HG03108 (cell line): ENCODE results near the gene KCNA2.

Experiments
- ATAC-seq: cut with Tn5 transposase; IDR thresholded peaks from one replicate; pipeline ENCODE4 v1.9.1; 2021; ENCODE audit warnings: moderate library complexity; ENCODE audit not compliant: unreplicated experiment

The KCNA2 gene

DNA sequence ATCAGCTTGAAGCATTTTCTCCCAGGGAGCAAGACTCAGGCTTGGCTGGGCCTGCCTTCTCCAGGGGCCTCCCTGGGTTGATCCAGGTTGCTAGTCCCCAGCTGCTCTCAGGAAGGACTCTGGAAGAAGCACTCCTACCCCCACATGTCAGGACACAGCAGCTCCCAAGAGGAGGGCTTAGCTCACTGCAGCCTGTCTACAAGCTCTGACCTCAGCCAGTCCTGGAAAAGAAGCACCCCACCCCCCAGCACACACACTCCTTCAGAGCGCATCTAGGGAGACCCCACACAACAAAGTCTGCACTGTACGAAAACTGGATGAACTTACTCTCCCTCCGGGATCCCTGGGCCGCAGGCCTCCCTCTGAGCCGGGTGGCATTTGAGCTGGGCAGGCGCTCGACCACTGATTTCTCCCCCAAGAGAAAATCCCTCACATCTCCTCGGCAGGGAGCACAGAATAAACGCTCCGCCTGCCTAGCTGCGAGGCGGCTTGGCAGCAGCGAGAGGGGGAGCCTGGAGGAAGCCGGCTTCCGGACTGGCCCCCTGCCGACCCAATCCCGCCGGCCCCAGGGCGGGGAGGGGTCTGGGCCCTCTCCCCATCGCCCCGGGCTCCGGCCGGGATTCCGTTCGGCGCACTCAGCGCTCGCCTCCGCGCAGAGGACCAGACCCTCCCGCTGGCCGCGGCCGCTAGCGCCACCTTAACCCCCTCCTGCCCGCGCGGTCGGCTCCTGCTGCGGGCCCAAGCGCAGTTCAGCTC is at the start of gene KCNA2:
TSS of gene KCNA2 (minus strand) at position 458 of the 756 bp plus-strand sequence. CDS start 1,576 bp downstream, outside the sequence.
- no peak for ATAC-seq

DNA sequence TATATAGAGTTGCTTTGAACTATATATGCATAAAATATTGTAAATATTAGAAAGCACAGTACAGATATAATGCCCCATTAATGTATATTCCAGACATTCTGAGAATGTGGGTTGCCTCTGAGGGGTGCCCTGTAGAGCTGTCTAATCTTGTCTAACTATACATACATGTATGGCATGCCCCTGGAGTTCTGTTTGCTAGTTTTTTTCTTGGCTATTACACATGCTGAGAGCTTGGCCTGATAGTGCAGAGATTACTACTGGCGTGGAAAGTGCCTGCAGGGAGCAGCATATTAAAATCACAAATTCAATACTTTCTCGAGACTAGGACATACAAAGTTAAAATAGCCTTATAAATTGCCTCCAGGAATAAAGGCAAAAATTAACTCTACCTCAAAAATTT is 44.5 kb upstream of the KCNA2 start:
- ATAC-seq: no peak

DNA sequence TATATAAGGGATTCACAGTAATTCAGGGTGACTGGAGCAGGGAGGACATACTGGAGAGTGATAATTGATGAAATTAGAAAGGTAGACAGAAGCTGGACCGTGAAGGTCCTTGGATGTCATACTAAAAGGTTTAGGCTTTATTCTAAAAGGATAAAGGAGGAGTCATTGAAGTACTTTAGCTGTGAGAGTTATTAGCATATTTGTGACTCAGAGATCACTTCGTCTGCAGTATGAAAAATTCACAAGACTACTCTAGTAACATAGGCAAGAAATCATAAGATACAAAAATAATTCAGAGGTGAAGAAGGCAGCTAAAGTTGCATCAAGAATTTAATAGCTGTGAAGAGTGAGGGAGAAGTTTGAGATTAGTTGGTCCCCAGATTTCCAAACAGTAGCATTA is 42.3 kb upstream of the KCNA2 start:
- ATAC-seq: no peak

DNA sequence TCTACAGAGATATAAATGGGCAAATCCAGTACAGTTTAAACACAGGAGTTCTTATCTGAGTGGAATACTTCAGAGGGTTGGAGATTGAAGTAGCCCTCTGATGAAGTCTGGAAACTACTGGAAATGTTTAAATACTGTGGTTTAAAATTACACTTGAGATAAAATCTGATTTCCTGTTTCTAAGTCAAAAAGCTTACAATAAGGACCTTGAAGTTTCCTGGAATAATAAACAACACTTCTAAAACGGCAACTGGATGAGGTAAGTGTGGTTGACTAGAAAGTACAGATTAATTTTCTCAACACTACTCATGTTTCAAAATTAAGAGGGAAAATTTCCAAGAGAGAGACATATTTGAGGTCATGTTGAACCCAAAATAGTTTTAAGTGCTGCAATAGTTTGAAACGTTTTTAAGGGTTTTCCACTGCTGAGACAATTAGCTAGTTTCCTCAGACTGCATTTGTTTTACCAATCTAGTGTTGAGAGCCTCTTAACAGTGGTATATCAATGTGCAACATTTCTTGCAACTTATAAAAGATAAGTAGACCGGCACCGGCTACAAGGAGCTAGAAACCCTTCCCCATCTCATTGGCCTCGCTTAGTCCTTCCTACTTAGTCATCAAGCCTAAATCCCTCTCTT is 41.2 kb upstream of the KCNA2 start:
- ATAC-seq: no peak

DNA sequence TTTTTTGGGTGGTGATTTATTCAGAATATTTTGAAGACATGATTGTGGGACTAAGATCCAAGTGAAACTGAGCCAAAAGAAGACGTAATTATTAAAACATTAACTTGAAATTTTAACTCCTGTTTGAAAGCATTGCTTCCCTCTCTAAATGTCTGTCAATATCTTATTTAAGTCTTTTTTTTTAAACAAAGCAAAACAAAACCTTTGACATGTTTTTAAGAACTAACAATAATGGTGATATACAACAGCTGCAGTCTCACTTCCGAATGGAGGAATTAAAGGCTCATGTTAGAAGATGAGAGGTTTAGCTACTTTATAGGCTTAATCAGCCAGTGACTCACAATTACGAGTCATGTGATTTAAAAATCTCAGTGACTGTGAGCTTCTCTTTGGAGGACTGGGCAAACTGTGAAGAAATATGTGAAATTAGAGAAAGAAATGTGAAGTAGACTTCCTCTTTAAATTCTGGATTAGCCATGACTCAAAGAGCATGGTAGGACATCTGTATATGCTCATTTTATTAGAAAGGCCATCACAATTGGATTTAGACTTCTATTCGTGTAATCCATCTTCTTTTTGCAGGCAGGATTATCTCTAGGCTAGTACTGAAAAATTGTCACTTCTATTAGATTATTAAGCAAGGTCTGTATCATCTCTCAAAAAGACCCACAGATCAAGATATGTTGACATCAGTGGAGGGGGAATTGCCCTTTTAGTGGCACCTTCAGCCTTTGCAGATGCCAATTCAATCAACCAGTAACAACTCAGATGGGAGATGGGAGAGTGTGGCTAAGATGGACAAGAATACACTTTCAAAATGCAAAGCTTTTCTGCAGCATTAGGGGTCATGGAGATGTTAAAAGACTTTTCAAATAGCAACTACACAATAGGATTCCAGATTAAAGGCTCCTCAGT is 39.9 kb upstream of the KCNA2 start:
- ATAC-seq: no peak

DNA sequence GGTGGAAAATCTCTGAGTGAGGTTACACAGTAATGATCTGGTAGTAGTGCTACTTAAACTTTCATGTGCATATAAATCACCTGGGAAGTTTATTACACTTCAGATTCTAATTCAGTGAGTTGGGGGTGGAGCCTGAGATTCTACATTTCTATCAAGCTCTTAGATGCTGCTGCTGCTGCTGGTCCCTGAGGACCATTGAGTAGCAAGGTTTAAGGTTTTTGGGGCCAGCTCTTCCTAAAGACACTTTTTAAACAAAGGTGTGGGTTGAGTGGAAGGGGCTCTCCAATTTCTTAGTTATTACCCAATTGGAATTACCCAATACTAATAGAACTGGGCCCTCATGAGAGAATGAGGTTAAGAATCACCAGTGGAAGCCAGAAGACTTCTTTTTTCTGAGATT is 39.1 kb upstream of the KCNA2 start:
- no peak for ATAC-seq

DNA sequence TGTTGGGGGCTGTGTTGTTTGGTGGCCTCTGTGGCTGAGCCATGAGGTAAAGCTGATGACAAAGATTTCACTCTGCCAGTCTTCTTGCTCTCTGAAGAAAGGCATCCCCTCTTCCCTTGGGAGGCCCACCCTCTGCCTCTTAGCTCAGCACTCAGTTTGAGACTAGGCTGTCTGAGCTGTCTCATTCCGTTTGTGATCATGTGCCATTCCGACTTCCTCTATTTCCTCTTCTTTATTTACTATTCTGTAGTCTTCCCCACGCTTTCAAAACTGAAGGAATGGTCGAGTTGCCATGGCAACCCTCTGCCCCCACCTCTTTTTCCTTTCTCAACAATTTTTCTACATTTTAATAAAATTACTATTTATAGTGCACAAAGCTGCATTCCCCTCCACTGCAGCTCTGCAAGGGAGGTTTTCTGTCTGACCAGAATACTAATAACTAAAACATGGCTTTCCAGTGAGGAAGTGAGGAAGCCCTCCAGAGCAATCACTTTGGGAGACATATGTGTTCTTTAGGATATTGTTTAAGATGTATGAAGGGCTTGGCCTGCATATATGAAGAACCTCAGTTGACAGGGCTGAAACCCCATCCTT is 37.8 kb upstream of the KCNA2 start:
- no peak for ATAC-seq

DNA sequence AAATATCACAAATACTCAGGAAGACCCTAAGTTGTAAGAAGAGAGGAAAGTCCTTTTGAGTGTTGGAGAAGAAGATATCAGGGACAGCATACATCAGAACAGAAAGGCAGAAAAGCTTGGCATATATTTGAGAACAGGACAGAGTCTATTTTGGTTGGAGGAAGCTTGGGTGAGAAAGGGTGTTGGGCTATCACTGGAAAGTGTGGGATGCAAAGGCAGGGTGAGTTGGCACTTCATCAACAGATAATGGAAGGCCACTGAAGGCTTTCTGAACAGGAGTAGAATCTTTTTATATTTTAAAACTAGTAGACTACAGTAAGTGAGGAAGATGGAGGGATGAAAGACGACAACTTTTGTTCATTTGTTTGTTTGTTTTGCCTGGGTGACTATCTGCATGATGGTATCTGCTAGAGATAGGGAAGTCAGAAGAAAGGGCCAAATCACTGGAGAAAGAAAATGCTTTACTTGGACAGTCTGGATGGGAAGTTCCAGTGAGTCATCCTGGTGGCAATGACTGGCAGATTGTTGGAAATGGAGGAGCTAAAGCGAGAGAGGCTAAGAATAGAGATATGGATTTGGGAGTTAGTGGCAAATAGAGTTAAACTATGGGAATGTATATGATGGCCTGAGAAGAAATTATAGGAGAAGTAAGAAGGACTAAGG is 33.7 kb upstream of the KCNA2 start:
- no peak for ATAC-seq

DNA sequence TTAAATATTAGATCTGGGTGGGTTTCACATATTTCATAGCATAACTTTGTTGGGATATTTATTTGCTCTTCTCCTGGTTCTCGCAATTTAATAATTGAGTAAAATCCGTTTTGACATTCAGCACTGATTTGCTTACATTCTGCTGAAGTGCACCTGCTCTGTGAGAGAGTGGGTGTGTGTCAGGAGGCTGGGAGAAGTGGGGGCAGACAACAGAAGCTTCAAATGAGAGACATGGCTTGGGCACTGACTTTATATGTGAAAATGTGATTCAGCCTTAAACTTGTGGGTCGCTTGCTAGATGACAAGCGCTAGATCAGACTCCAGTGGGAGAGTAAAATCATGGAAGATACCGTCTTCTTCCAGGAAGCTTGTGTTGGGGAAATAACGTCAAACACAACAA is 32.4 kb upstream of the KCNA2 start:
- no peak for ATAC-seq

DNA sequence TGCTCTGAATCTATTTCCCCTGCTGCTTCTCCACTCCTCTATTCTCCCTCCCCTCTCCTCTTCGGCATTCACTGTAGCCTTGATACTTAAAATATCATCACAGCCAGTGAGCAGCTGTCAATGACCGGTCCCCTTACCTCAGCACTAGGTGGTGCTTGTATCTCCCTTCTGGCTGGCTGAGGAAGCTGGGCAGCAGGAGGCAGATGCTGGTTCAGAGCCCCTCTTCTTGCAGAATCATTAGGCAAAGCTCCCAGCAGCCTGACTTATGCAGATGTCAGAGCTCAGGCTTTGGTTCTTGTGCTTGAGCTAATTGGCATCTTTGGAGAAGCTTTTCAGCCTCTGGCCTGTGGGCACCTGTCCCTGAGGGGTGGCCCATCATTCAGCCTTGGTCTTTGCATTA is 31.9 kb upstream of the KCNA2 start:
- no peak for ATAC-seq

DNA sequence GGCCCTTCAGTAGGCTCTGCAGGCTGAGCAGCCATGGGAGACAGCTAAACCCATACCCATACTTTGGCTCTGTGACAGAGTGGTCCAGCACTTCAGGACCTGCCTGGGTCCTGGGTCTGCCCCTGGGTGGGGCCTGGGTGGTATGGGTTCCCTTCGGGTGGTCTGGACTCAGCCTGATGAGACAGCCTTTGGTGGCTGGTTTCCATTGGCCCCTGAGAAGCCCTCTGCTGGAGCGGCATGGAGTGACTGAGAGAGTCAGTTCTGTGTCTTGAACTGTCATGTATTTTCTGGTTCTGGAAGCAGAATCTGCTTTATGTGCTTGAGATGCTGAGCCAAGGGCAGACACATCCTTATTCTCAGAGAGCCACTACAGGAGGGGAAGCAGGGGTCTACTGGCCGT is 31.3 kb upstream of the KCNA2 start:
- no peak for ATAC-seq

DNA sequence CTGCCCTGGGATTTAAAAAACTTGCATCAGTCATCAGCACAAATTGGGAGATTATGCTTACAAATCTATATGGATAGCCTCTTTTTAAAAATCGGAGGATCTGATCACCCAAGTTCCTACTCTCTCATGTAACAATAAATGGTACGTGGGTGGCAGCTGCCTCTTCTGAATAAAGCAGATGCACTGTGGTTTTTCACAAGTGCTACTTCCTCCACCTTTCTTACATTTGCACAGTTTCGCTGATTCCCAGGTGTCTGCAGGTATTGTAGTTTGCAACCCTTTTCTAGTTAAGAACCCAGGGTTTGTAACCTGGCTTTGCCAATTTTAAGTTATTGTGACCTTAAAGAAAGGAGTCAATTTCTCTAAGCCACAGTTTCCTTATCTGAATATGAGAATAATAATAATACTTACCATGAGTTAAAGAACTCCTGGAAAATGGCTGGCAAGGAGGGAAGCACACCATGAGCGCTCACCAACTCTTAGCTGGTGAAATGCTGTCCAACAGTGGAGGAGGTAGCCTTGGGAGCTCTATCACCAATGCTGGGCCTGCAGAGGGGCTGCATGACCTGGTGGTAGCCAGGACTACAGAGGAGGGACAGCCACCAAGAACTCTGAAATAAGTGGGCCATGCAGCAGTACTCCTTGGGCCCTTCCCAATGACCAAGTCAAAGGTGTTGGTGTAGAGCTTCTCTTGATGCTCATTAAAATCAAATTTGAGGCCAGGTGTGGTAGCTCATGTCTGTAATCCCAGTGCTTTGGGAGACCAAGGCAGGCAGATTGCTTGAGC is 30.2 kb upstream of the KCNA2 start:
- no peak for ATAC-seq

DNA sequence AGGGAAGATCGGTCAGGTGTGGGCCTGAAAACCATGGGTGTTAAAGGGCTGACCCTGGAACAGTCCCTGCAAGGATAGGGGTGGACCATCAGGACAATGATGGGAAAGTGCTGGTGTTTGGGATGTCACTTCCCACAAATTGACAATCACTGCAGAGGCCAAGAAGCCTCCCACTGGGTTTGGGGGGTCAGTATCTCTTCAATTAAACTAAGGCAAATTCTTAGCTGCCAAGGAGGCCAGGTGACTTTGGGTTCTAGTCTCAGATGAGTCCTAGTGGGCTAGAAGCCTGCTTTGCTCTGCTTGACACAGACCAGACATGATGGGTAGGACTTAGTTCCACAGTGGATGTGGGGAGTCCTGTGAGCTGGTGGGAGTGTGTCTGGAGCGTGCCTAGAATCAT is 29.3 kb upstream of the KCNA2 start:
- ATAC-seq: no peak

DNA sequence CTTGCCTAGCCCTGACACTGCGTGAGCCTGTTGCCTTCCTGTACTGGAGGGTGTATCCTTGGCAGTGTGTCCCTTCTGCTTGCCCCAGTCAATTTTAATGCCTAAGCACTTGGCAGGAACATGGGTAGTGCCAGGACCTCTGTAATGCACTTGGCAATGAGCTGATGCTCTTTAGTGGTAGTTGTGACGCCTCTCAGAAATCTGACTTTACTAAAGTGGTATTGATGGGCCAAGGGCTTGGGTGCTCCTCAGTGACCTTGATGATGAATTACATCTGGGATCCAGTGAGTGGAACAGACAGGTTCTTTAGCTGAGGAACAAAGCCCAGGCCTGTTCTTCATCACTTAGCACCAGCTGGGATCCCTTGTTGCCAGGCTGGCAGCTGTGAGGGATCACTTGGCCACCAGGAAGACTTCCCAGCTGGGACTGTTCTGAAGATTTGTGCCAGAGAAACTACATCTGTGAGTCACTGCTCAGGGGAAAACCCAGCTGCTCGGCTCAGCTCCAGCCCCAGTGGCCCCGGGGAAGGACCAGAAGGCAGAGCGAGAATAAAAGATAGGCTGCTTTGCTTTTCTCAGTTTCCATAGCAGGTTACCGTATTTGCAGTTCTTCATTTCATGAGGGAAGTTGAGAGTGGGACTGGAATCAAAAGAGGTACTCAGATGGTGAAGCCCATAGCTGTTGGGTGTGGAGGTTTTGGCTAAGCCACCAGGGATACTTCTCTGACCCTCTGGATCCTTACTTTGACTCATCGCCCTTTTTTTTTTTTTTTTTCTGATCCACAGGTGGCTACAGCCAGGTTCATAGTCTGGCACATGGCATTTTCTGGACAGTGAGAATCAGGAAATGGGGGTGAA is 28.5 kb upstream of the KCNA2 start:
- ATAC-seq: peak; percentile 64

DNA sequence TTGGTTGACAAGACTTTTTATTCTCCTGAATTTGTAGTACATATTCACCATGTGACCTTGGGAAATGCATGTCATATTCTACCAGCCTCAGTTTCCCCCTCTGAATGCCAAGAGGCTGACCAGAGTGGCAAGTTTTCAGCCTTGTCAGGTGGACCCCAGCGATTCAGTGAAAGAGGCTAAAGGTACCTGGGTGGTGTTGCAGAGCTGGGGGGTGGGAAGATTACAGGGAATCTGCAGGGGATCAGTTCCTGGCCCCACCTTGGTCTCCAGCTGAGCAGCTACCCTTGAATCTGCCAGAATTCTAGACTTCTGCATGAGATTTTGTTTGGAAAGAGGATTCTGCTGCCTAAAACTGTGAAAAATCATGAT is 27.9 kb upstream of the KCNA2 start:
- ATAC-seq: no peak

DNA sequence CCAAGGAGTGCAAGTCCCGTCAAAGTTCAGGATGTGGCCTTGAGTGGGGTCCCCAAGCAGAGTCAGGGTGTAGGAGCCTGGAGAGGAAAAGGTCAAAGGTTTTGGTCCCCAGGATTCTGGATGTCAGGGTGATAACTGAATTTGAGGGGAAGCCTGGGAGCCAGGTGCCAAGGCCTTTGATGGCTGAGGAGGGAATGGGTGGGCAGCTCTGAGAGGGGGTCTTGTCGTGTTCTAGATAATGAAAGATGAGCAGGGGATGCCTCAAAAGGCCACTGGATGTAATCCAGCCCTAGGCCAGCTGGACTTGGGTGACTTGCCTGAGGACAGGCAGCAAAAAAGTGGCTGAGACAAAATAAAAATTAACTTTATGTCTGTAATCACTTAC is 27.5 kb upstream of the KCNA2 start:
- ATAC-seq: no peak

DNA sequence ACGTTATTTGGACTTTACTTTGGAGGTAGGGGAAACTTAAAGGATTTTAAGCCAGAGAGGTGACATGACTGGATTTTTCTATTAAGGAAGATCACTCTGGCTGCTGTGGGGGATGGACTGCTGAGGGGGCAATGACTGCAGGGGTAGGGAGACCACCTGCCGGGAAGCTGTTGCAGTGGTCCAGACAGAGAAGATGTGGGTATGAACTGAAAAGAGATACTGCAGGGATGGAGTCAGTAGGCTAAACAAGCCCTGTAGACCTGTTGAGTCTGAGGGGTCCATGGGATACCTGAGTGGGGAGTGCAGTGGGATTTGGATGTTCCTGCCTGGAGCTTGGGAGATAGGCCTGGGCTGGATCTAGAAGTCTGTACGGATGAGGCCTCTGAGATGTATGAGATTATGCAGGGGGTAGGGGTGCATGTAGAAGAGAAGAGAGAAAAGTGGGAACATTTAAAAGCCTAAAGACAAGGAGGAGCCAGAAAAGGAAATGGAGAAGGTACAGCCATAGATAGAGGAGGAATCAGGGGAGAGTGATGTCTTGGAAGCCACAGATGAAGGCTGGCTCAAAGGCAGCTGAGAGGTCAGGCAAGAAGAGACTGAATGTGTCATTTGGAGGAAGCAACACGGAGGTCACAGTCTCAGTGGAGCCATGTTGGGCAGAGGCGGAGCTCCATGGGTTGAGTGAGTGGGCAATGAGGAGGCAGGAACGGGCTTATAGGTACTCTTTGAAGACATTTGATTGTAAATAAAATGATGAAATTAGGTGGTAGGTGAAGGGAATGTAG is 25.9 kb upstream of the KCNA2 start:
- no peak for ATAC-seq
